ENCODE results near the gene TMPRSS7.

DNA sequence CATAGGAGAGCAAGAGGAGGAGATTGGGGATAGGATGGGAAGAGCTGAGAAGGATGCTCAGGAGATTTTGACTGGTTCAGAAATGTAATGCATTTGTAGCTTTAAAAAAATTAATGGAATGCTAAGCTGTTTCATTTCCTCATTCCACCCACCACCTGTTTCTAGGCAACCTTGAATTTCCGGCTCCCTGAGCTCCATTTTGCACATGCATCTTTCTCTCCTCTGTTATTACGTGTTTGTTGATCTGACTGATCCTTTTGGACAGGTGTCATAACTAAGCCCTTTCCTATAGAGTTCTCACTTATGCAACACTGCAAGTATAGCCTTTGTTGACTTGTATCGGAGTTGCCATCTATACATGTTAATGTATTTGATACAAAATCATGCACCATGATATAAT is 4.3 kb downstream of the TMPRSS7 start:
- TF ChIP-seq, protein P1, sequence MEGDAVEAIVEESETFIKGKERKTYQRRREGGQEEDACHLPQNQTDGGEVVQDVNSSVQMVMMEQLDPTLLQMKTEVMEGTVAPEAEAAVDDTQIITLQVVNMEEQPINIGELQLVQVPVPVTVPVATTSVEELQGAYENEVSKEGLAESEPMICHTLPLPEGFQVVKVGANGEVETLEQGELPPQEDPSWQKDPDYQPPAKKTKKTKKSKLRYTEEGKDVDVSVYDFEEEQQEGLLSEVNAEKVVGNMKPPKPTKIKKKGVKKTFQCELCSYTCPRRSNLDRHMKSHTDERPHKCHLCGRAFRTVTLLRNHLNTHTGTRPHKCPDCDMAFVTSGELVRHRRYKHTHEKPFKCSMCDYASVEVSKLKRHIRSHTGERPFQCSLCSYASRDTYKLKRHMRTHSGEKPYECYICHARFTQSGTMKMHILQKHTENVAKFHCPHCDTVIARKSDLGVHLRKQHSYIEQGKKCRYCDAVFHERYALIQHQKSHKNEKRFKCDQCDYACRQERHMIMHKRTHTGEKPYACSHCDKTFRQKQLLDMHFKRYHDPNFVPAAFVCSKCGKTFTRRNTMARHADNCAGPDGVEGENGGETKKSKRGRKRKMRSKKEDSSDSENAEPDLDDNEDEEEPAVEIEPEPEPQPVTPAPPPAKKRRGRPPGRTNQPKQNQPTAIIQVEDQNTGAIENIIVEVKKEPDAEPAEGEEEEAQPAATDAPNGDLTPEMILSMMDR (IDR thresholded peaks at IDR 0.05), result no peak
- TF ChIP-seq POLR2A (IDR thresholded peaks at IDR 0.05), result no peak

Data from lower leg skin (tissue), 3 donors.